Measurements from ENCODE around the gene LIPA. TPM values are rescaled to one million over a fixed set of nuclear protein-coding genes. Genes with fewer than 3 reads are reported as not detected.
"Not testable (repeated sequence)": the region's sequence is repeated elsewhere in the genome, so short reads cannot be mapped to it uniquely, and the experiment has no call there.

Gene LIPA
- total and polyA plus RNA-seq, 7 experiments from 2014 or later, result 19.9 to 97.8 (median 49.1) TPM

DNA sequence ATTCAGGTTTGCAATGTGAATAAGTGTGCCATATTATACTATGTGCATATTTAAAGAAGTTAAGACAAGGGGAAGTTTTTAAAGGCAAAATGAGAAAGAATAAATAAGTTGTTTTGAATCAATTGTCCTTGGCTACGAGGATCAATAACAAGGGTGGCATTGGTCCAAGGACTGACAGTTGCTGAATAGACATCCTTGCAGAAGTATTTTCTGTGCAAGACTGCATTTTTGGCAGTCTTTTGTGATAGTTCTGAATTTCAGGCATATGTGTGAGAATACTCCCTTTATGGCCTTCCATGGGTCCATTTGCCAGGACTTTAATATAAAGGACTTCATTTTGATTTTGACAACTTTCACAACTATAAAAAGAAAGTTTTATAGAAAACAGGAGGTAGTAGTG, 5.4 kb upstream of the LIPA start:
- ATAC-seq, result no peak
- H3K4me3 Mint-ChIP-seq, result no peak overlapping the region
- peaks cover 0 to 27% (median 4%) of the 10 kb centered on the region in 5 donors for H3K27me3 Mint-ChIP-seq
- Histone ChIP-seq H3K27me3 (ENCODE audit: control insufficient read depth in 2 of 2, insufficient read depth in 2 of 2, low read length in 2 of 2) (no peaks in the 10 kb centered on the region), H3K36me3 (ENCODE audit: control insufficient read depth in 2 of 3, insufficient read depth in 3 of 3, low read length in 3 of 3) (no peaks in the 10 kb centered on the region), H3K4me3 (ENCODE audit: low read length) (no peak overlapping the region), H3K4me1 (ENCODE audit: control insufficient read depth in 2 of 2, insufficient read depth in 2 of 2, low read length in 2 of 2) (no peaks in the 10 kb centered on the region), H3K27ac (ENCODE audit: low read depth, low read length) (no peak overlapping the region), H3K9me3 (ENCODE audit: control insufficient read depth in 2 of 3, low read length in 3 of 3) (no peaks in the 10 kb centered on the region)
- H3K27ac Mint-ChIP-seq, result no peak overlapping the region
- H3K4me1 Mint-ChIP-seq, result peaks cover 0 to 9% (median 5%) of the 10 kb centered on the region in 7 donors
- CTCF ChIA-PET, result interaction anchor here (0.7 kb wide), 1 partner anchor 15 kb away, joined by 3 read pairs; no protein-coding TSS in a partner anchor
- DNase-seq, result no peak
- peaks cover 0 to 11% (median 6%) of the 10 kb centered on the region in 5 donors for H3K36me3 Mint-ChIP-seq
- H3K9me3 Mint-ChIP-seq, result peaks cover 0 to 15% (median 5%) of the 10 kb centered on the region in 11 donors
- intact Hi-C loops (cut with micrococcal nuclease), result loop anchor here in 1 of 2 donors (10.0 kb wide), 2 partner anchors 1618 to 1908 kb away; partner anchors contain the start of gene RPP30
- POLR2A ChIA-PET, result no interaction called here

DNA sequence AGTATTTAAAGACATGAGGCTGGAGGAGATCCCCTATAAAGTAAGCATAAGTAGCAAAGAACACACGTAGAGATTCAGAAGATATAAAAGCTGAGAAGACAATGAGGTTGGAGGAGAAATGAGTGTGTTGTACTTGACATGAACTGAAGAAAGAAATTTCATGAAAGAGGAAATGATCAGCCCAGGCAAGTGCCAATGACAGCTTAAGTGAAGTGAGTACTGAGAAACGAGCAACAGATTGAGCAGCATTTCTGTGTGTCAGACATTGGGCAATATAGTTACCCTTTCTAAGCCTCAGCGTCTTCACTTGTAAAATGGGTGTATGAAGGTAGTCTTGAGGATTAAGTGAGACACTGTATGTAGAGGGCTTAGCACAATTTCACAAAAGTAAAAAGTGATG, 4.8 kb upstream of the LIPA start:
- H3K27me3 Mint-ChIP-seq, result peaks cover 0 to 27% (median 4%) of the 10 kb centered on the region in 5 donors
- H3K27me3 ChIP-seq (ENCODE audit: control insufficient read depth in 2 of 2, insufficient read depth in 2 of 2, low read length in 2 of 2), result no peaks in the 10 kb centered on the region
- H3K36me3 Mint-ChIP-seq, result peaks cover 0 to 11% (median 6%) of the 10 kb centered on the region in 5 donors
- H3K27ac Mint-ChIP-seq, result no peak overlapping the region
- peaks cover 0 to 15% (median 5%) of the 10 kb centered on the region in 11 donors for H3K9me3 Mint-ChIP-seq
- no peaks in the 10 kb centered on the region for H3K4me1 ChIP-seq (ENCODE audit: control insufficient read depth in 2 of 2, insufficient read depth in 2 of 2, low read length in 2 of 2)
- ATAC-seq (no peak), DNase-seq (no peak)
- H3K4me3 Mint-ChIP-seq, result no peak overlapping the region
- H3K27ac ChIP-seq (ENCODE audit: low read depth, low read length), result no peak overlapping the region
- peaks cover 0 to 4% (median 0%) of the 10 kb centered on the region in 3 experiments for H3K36me3 ChIP-seq (ENCODE audit: control insufficient read depth in 2 of 3, insufficient read depth in 3 of 3, low read length in 3 of 3)
- ChIA-PET POLR2A (interaction anchor here (0.6 to 0.9 kb wide), 2 partner anchors 174 to 388 kb away, joined by 3 to 6 read pairs; no protein-coding TSS in a partner anchor), CTCF (no interaction called here)
- H3K9me3 ChIP-seq (ENCODE audit: control insufficient read depth in 2 of 3, low read length in 3 of 3), result no peaks in the 10 kb centered on the region
- intact Hi-C loops (cut with micrococcal nuclease), result loop anchor here in 1 of 2 donors (10.0 kb wide), 2 partner anchors 1618 to 1908 kb away; partner anchors contain the start of gene RPP30
- H3K4me3 ChIP-seq (ENCODE audit: low read length), result no peak overlapping the region
- peaks cover 0 to 9% (median 5%) of the 10 kb centered on the region in 7 donors for H3K4me1 Mint-ChIP-seq

DNA sequence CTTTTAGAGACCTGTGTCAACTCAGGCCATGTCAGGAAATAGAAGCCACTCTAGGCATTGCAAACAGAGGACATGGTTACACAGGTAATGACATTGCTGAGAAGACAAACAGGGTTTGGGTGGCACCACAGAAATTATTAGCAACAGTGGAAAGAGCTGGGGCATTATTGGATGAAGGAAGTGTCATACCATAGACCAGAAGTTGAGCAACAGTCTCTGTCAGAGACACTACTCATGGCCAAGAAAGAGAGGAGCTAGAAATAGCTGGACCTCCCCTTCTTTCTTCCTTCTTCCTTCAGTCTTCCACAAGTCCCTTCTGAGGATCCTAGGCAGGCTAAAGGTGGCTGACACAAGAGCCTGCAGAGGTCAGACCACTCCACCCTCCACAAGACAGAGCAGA, 4.2 kb upstream of the LIPA start:
- H3K4me1 ChIP-seq (ENCODE audit: control insufficient read depth in 2 of 2, insufficient read depth in 2 of 2, low read length in 2 of 2), result peaks cover 4 to 5% of the 10 kb centered on the region in 2 donors
- peaks cover 0 to 15% (median 5%) of the 10 kb centered on the region in 11 donors for H3K9me3 Mint-ChIP-seq
- CTCF ChIA-PET, result no interaction called here
- peaks cover 0 to 11% (median 6%) of the 10 kb centered on the region in 5 donors for H3K36me3 Mint-ChIP-seq
- H3K36me3 ChIP-seq (ENCODE audit: control insufficient read depth in 2 of 3, insufficient read depth in 3 of 3, low read length in 3 of 3), result peaks cover 0 to 4% (median 0%) of the 10 kb centered on the region in 3 experiments
- no peak for DNase-seq
- ATAC-seq, result no peak
- no peak overlapping the region for H3K4me3 Mint-ChIP-seq
- H3K27me3 Mint-ChIP-seq, result peaks cover 0 to 31% (median 4%) of the 10 kb centered on the region in 5 donors
- H3K9me3 ChIP-seq (ENCODE audit: control insufficient read depth in 2 of 3, low read length in 3 of 3), result no peaks in the 10 kb centered on the region
- intact Hi-C loops (cut with micrococcal nuclease), result loop anchor here in 1 of 2 donors (10.0 kb wide), 2 partner anchors 1619 to 1909 kb away; partner anchors contain the start of gene RPP30
- H3K27me3 ChIP-seq (ENCODE audit: control insufficient read depth in 2 of 2, insufficient read depth in 2 of 2, low read length in 2 of 2), result no peaks in the 10 kb centered on the region
- H3K4me3 ChIP-seq (ENCODE audit: low read length), result no peak overlapping the region
- peaks cover 4 to 13% (median 10%) of the 10 kb centered on the region in 7 donors for H3K4me1 Mint-ChIP-seq
- H3K27ac Mint-ChIP-seq, result peak overlapping the region in 1 of 9 donors; percentile 52
- H3K27ac ChIP-seq (ENCODE audit: low read depth, low read length), result no peak overlapping the region
- POLR2A ChIA-PET, result interaction anchor here (0.9 kb wide), 1 partner anchor 174 kb away, joined by 3 read pairs; no protein-coding TSS in a partner anchor

DNA sequence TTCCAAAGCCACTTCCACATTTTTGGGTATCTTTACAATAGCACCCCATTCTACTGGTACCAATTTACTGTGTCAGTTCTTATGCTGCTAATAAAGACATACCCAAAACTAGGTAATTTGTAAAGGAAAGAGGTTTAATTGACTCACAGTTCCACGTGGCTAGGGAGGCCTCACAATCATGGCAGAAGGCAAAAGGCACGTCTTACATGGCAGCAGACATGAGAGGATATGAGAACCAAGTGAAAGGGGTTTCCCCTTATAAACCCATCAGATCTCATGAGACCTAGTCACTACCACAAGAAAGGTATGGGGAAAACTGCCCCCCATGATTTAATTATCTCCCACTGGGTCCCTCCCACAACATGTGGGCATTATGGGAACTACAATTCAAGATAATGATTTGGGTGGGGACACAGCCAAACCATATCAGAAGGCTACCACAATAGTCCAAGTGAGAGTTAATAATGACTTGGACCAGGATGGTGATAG, 3.6 kb upstream of the LIPA start:
- H3K4me3 ChIP-seq (ENCODE audit: low read length); ATAC-seq; H3K27ac ChIP-seq (ENCODE audit: low read depth, low read length); H3K4me1 ChIP-seq (ENCODE audit: control insufficient read depth in 2 of 2, insufficient read depth in 2 of 2, low read length in 2 of 2); H3K27me3 ChIP-seq (ENCODE audit: control insufficient read depth in 2 of 2, insufficient read depth in 2 of 2, low read length in 2 of 2); H3K9me3 ChIP-seq (ENCODE audit: control insufficient read depth in 2 of 3, low read length in 3 of 3); DNase-seq; H3K4me3 Mint-ChIP-seq; CTCF ChIA-PET; H3K36me3 ChIP-seq (ENCODE audit: control insufficient read depth in 2 of 3, insufficient read depth in 3 of 3, low read length in 3 of 3): not testable (repeated sequence)
- intact Hi-C loops (cut with micrococcal nuclease), result loop anchor here in 1 of 2 donors (10.0 kb wide), 2 partner anchors 1620 to 1910 kb away; partner anchors contain the start of gene RPP30
- Mint-ChIP-seq H3K27me3 (peaks cover 0 to 34% (median 4%) of the 10 kb centered on the region in 5 donors), H3K36me3 (peaks cover 0 to 11% (median 6%) of the 10 kb centered on the region in 5 donors), H3K27ac (peak overlapping the region in 1 of 9 donors; percentile 52), H3K9me3 (peaks cover 0 to 15% (median 5%) of the 10 kb centered on the region in 11 donors), H3K4me1 (peaks cover 9 to 15% (median 13%) of the 10 kb centered on the region in 7 donors)
- POLR2A ChIA-PET, result interaction anchor here (0.9 kb wide), 1 partner anchor 175 kb away, joined by 3 read pairs; no protein-coding TSS in a partner anchor

DNA sequence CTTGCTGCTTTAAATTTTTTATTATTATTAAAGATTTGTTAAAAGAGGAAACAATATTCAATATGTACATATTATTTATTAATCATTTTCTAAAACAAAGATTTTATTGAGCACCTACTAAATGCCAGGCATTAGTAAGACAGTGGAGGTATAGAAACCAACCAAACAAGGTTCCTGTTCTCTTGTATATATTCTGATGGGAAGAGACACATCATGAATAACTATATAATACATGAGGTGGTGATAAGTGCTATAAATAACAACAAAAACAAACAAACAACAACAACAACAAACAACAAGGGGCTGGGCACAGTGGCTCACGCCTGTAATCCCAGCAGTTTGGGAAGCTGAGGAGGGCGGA, 630 bp upstream of the LIPA start:
- H3K4me1 ChIP-seq (ENCODE audit: control insufficient read depth in 2 of 2, insufficient read depth in 2 of 2, low read length in 2 of 2), result peaks cover 8 to 9% of the 10 kb centered on the region in 2 donors
- Mint-ChIP-seq H3K4me3 (peak overlapping the region in 6 of 10 donors; percentile 33 to 90 (median 84)), H3K36me3 (peaks cover 0 to 13% (median 11%) of the 10 kb centered on the region in 5 donors), H3K4me1 (peaks cover 17 to 32% (median 22%) of the 10 kb centered on the region in 7 donors), H3K27ac (peak overlapping the region in 4 of 9 donors; percentile 8 to 82 (median 74)), H3K9me3 (peaks cover 0 to 15% (median 5%) of the 10 kb centered on the region in 11 donors), H3K27me3 (peaks cover 0 to 14% (median 3%) of the 10 kb centered on the region in 5 donors)
- H3K27ac ChIP-seq (ENCODE audit: low read depth, low read length), result no peak overlapping the region
- intact Hi-C loops (cut with micrococcal nuclease), result loop anchor here in 1 of 2 donors (2.0 to 10.0 kb wide), 5 partner anchors 51 to 1913 kb away; partner anchors contain the start of genes ATAD1, IFIT2, KLLN and PTEN
- DNase-seq, result no peak
- no peak overlapping the region for H3K4me3 ChIP-seq (ENCODE audit: low read length)
- ChIA-PET CTCF (interaction anchor here (0.7 to 1.4 kb wide), 3 partner anchors 35 to 432 kb away, joined by 4 to 7 read pairs (median 6); no protein-coding TSS in a partner anchor), POLR2A (interaction anchor here (0.6 to 2.6 kb wide), 11 partner anchors 9 to 449 kb away, joined by 3 to 22 read pairs (median 4); partner anchors contain the start of genes IFIT1, IFIT5 and KIF20B)
- H3K36me3 ChIP-seq (ENCODE audit: control insufficient read depth in 2 of 3, insufficient read depth in 3 of 3, low read length in 3 of 3), result peaks cover 0 to 4% (median 0%) of the 10 kb centered on the region in 3 experiments
- H3K9me3 ChIP-seq (ENCODE audit: control insufficient read depth in 2 of 3, low read length in 3 of 3), result no peaks in the 10 kb centered on the region
- H3K27me3 ChIP-seq (ENCODE audit: control insufficient read depth in 2 of 2, insufficient read depth in 2 of 2, low read length in 2 of 2), result no peaks in the 10 kb centered on the region
- no peak for ATAC-seq

DNA sequence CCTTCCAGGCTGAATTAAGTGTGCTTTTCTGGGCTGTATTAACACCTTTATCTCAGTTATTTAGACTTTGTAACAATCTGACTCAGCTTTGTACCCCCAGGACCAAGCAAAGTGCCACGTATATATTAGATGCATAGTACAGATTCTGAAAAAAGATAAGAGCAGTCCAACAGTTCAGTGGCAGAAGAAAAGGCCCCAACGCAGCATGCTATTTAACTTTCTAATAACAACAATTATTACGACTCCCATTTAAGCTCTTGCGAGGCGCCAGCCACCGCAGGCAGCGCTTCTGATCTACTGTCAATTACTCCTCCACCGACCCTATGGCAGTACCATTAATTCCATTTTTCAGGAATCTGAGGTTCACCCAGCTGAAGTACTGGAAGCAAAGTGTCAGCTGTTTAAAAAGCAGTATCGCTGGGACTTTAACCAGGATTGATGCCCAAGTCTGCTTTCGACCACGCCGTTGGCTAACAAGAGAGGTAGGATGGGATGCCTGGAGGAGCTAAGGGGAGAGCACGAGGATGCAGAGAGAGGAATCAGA, 638 bp downstream of the LIPA start:
- ChIA-PET POLR2A (interaction anchor here (0.7 to 2.6 kb wide), 17 partner anchors 8 to 1902 kb away, joined by 3 to 22 read pairs (median 4); partner anchors contain the start of genes CH25H, FAS, IFIT1 and IFIT2), CTCF (interaction anchor here (0.5 to 1.4 kb wide), 7 partner anchors 33 to 1478 kb away, joined by 3 to 7 read pairs (median 3); no protein-coding TSS in a partner anchor)
- ATAC-seq (no peak), DNase-seq (peak in 3 of 9 donors; percentile 8 to 18 (median 12))
- H3K36me3 Mint-ChIP-seq, result peaks cover 2 to 15% (median 11%) of the 10 kb centered on the region in 5 donors
- intact Hi-C loops (cut with micrococcal nuclease), result loop anchor here (1.0 to 10.0 kb wide), 12 partner anchors 8 to 1914 kb away; partner anchors contain the start of genes IFIT5 (in 2 of the 2), ATAD1 (in 1 of the 2), IFIT1 (in 1 of the 2) and KIF20B (in 1 of the 2)
- Histone ChIP-seq H3K4me3 (ENCODE audit: low read length) (peak overlapping the region; percentile 80), H3K27me3 (ENCODE audit: control insufficient read depth in 2 of 2, insufficient read depth in 2 of 2, low read length in 2 of 2) (no peaks in the 10 kb centered on the region), H3K9me3 (ENCODE audit: control insufficient read depth in 2 of 3, low read length in 3 of 3) (no peaks in the 10 kb centered on the region), H3K36me3 (ENCODE audit: control insufficient read depth in 2 of 3, insufficient read depth in 3 of 3, low read length in 3 of 3) (peaks cover 0 to 4% (median 0%) of the 10 kb centered on the region in 3 experiments), H3K4me1 (ENCODE audit: control insufficient read depth in 2 of 2, insufficient read depth in 2 of 2, low read length in 2 of 2) (peaks cover 8 to 9% of the 10 kb centered on the region in 2 donors), H3K27ac (ENCODE audit: low read depth, low read length) (peak overlapping the region; percentile 76)
- peak overlapping the region in 8 of 9 donors; percentile 62 to 90 (median 83) for H3K27ac Mint-ChIP-seq
- H3K27me3 Mint-ChIP-seq, result peaks cover 0 to 9% (median 0%) of the 10 kb centered on the region in 5 donors
- H3K9me3 Mint-ChIP-seq, result peaks cover 0 to 15% (median 5%) of the 10 kb centered on the region in 11 donors
- peaks cover 17 to 33% (median 22%) of the 10 kb centered on the region in 7 donors for H3K4me1 Mint-ChIP-seq
- peak overlapping the region; percentile 82 to 91 (median 90) for H3K4me3 Mint-ChIP-seq
